Gastroesophageal sphincter (tissue), 3 donors: Measurements from ENCODE around the gene SGCD.

Experiments
- POLR2AphosphoS5 ChIP-seq: sonication (generic); formaldehyde crosslinking; IDR thresholded peaks from one replicate; pipeline ENCODE4 v1.6.1; 2017; ENCODE audit warnings: antibody characterized with exemption
- TF ChIP-seq, protein P1 (sequence below), 4 experiments: fragments of 200-600 bp in 2 of 4; fragments of 450-650 bp in 2 of 4; sonication (generic) in 1 of 4; IDR thresholded peaks; one replicate each; pipeline ENCODE4 v1.5.1; 2017 to 2019; ENCODE audit warnings: antibody characterized with exemption in 4 of 4, mild to moderate bottlenecking in 2 of 4, moderate library complexity in 2 of 4

DNA sequence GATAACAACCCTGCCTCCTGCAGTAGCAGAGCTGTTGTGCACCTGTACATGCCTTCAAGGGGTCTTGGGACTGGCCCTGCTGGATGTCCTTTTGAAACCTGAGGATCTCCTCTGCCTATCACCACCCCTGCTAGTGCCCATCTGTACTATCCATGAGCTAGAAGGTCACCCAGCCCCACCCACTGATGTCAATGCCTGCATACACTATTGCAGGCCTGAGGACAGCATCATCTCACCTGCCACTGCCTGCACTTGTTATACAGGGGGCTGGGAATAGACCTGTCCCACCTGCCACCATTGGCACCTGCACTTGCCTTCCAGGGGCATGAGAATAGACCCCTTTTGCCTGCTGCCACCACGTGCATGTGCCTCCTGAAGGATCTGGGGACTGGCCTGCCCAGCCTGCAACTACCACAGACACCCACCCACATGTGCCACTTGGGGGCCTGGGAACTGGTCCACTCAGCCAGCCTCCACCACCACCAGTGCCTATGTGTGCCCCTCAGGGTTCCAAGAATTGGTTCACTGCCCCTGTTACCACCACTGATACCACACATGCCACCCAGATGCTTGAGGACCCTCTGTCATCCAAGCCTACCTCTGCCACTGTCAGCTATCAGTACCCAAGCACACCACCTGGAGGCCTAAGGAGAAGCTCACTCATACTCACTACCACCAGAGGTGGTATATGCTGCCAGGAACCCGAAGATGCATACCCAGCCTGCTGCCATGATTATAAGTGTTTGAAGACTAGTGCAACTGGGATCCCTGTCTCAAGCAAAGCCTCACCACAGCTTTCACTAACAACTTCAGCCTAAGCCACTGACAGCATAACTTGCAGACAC, 159.7 kb downstream of the SGCD start:
- no peak for TF ChIP-seq POLR2AphosphoS5
- TF ChIP-seq, protein P1, sequence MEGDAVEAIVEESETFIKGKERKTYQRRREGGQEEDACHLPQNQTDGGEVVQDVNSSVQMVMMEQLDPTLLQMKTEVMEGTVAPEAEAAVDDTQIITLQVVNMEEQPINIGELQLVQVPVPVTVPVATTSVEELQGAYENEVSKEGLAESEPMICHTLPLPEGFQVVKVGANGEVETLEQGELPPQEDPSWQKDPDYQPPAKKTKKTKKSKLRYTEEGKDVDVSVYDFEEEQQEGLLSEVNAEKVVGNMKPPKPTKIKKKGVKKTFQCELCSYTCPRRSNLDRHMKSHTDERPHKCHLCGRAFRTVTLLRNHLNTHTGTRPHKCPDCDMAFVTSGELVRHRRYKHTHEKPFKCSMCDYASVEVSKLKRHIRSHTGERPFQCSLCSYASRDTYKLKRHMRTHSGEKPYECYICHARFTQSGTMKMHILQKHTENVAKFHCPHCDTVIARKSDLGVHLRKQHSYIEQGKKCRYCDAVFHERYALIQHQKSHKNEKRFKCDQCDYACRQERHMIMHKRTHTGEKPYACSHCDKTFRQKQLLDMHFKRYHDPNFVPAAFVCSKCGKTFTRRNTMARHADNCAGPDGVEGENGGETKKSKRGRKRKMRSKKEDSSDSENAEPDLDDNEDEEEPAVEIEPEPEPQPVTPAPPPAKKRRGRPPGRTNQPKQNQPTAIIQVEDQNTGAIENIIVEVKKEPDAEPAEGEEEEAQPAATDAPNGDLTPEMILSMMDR (IDR thresholded peaks at IDR 0.05) = no peak
